Naive thymus-derived CD4-positive, alpha-beta T cell (primary cell): Measurements from ENCODE around the gene WWTR1. TPM values are rescaled to one million over a fixed set of nuclear protein-coding genes. Genes with fewer than 3 reads are reported as not detected.

Experiments used
- ATAC-seq: fragments of 150-1000 bp; cut with Tn5 transposase; 2 replicates; pipeline ENCODE4 v1.10.0; 2021; ENCODE audit warnings: mild to moderate bottlenecking, moderate library complexity
- CTCF ChIA-PET: fragments of 350-600 bp; sonication (Branson Sonifier 250); formaldehyde crosslinking; loops from one replicate; lab custom pipeline; 2021; ENCODE audit warnings: antibody characterized with exemption; lab: Charles Lee
- POLR2A ChIA-PET: fragments of 350-600 bp; sonication (Branson Sonifier 250); formaldehyde crosslinking; loops from one replicate; lab custom pipeline; 2021; ENCODE audit warnings: antibody characterized with exemption, inconsistent platforms; lab: Charles Lee
- DNase-seq, 9 donors: peaks; one replicate each; pipeline versions ENCODE4 v3.0.0 to v3.0.0-alpha.2; 2020 to 2022; ENCODE audit warnings: mixed read lengths in 1 of 9
- H3K27ac ChIP-seq: one replicate; pipeline ENCODE4 v1.7.0; 2013; ENCODE audit warnings: mild to moderate bottlenecking, low read depth, low read length, moderate library complexity
- H3K27me3 ChIP-seq, 2 donors: one replicate each; pipeline ENCODE4 v1.7.0; 2013; ENCODE audit warnings: low read length in 2 of 2, mild to moderate bottlenecking in 2 of 2, moderate library complexity in 2 of 2; ENCODE audit not compliant: control insufficient read depth in 2 of 2, insufficient read depth in 2 of 2
- H3K36me3 ChIP-seq, 3 experiments: 1 replicate in 2 of 3; 2 replicates in 1 of 3; pipeline ENCODE4 v1.7.0; 2013; ENCODE audit warnings: low read length in 3 of 3, mild to moderate bottlenecking in 3 of 3, moderate library complexity in 1 of 3; ENCODE audit not compliant: insufficient read depth in 3 of 3, control insufficient read depth in 2 of 3
- H3K4me1 ChIP-seq, 2 donors: one replicate each; pipeline ENCODE4 v1.7.0; 2013; ENCODE audit warnings: low read length in 2 of 2, mild to moderate bottlenecking in 2 of 2, moderate library complexity in 1 of 2; ENCODE audit not compliant: control insufficient read depth in 2 of 2, insufficient read depth in 2 of 2
- H3K4me3 ChIP-seq: 2 replicates; pipeline ENCODE4 v1.7.0; 2013; ENCODE audit warnings: mild to moderate bottlenecking, low read length
- H3K9me3 ChIP-seq, 3 experiments: 1 replicate in 2 of 3; 2 replicates in 1 of 3; pipeline ENCODE4 v1.7.0; 2013; ENCODE audit warnings: low read length in 3 of 3; ENCODE audit not compliant: control insufficient read depth in 2 of 3
- H3K27ac Mint-ChIP-seq, 9 donors: one replicate each; pipeline ENCODE4 v1.8.0; 2020 to 2022; ENCODE audit warnings: mixed read lengths in 9 of 9, mild to moderate bottlenecking in 8 of 9, moderate library complexity in 5 of 9, inconsistent platforms in 2 of 9
- H3K27me3 Mint-ChIP-seq, 5 donors: one replicate each; pipeline ENCODE4 v1.8.0; 2021 to 2022; ENCODE audit warnings: mixed read lengths in 5 of 5, mild to moderate bottlenecking in 1 of 5
- H3K36me3 Mint-ChIP-seq, 5 donors: one replicate each; pipeline ENCODE4 v1.8.0; 2020 to 2022; ENCODE audit warnings: mixed read lengths in 5 of 5, mild to moderate bottlenecking in 3 of 5, inconsistent platforms in 1 of 5
- H3K4me1 Mint-ChIP-seq, 7 donors: one replicate each; pipeline ENCODE4 v1.8.0; 2020 to 2022; ENCODE audit warnings: mixed read lengths in 7 of 7, mild to moderate bottlenecking in 3 of 7, inconsistent platforms in 1 of 7
- H3K4me3 Mint-ChIP-seq, 10 donors: one replicate each; pipeline ENCODE4 v1.8.0; 2020 to 2022; ENCODE audit warnings: mild to moderate bottlenecking in 10 of 10, mixed read lengths in 10 of 10, moderate library complexity in 6 of 10, inconsistent platforms in 2 of 10
- H3K9me3 Mint-ChIP-seq, 11 donors: one replicate each; pipeline ENCODE4 v1.8.0; 2020 to 2022; ENCODE audit warnings: mixed read lengths in 11 of 11, mild to moderate bottlenecking in 4 of 11, inconsistent platforms in 1 of 11, moderate library complexity in 1 of 11
- intact Hi-C, 2 donors: fragments of 100-400 bp; cut with micrococcal nuclease; formaldehyde crosslinking; loops; one replicate each; pipeline ENCODE4 v1.15.1; 2023
- polyA plus RNA-seq, 2 donors: library from polyadenylated mRNA; unstranded; fragments of 300-500 nt; fragmentation: Illumina TruSeq; gene quantifications; one replicate each; pipeline ENCODE4 v1.2.3, GENCODE V29; 2021
- total RNA-seq, 6 experiments: library from RNA in 5 of 6; stranded (reverse) in 5 of 6; gene quantifications; 1 replicate in 5 of 6; 2 replicates in 1 of 6; pipeline ENCODE4 v1.2.3 and lab custom pipeline; 2021 to 2026

Gene WWTR1
- total and polyA plus RNA-seq, 7 experiments from 2014 or later, result 0.17 to 0.56 (median 0.31) TPM; not detected in 1

DNA sequence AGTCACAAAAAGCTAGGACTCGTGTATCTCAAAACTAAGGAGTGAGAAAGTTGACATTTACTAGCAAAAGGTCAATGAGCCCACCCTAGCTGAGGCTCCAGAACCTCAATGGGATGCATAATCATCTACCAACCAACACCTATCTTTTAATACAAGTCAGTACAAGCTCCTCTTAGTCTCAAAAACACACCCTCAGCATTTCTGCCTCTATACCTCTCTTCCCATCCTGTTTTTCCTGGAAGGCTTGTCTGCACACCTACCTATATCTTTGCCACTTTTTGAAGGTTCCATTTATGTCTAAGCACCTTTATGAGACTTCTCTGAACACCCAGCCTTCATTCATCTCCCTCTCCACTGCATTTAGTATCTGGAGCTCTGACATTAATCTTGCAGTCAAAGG, 10.0 kb downstream of the WWTR1 start:
- H3K4me1 ChIP-seq, result no peaks in the 10 kb centered on the region
- no peak for DNase-seq
- peaks cover 0 to 4% (median 0%) of the 10 kb centered on the region in 11 donors for H3K9me3 Mint-ChIP-seq
- peaks cover 0 to 5% (median 0%) of the 10 kb centered on the region in 5 donors for H3K36me3 Mint-ChIP-seq
- ChIA-PET CTCF (no interaction called here), POLR2A (no interaction called here)
- H3K4me3 ChIP-seq, result no peak overlapping the region
- H3K9me3 ChIP-seq, result no peaks in the 10 kb centered on the region
- peaks cover 19 to 48% (median 28%) of the 10 kb centered on the region in 5 donors for H3K27me3 Mint-ChIP-seq
- intact Hi-C loops, result no loop called here
- no peak overlapping the region for H3K4me3 Mint-ChIP-seq
- H3K36me3 ChIP-seq, result no peaks in the 10 kb centered on the region
- H3K4me1 Mint-ChIP-seq, result no peaks in the 10 kb centered on the region
- ATAC-seq, result no peak
- no peak overlapping the region for H3K27ac ChIP-seq
- H3K27ac Mint-ChIP-seq, result no peak overlapping the region
- no peaks in the 10 kb centered on the region for H3K27me3 ChIP-seq

DNA sequence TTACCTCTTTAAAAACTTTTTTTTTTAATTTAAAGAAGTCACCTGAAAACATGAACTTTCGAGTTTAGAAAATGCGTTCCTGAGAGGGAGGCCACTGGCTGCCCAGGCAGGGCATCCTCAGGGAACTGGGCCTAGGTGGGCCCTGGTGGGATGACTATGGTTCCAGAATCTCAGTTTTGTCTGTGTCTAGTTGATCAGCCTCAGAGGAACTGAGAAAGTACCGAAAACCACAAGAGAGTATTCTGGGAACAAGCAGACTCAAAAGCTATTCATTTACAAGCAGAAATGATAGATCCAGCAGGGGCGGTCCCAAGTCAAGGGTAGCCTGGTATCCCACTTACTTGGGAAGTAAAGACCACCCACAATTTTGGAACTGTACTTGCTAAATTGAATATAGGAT, 10.5 kb downstream of the WWTR1 start:
- ATAC-seq (no peak), DNase-seq (no peak)
- Mint-ChIP-seq H3K27ac (no peak overlapping the region), H3K27me3 (peaks cover 18 to 48% (median 28%) of the 10 kb centered on the region in 5 donors), H3K9me3 (peaks cover 0 to 4% (median 0%) of the 10 kb centered on the region in 11 donors), H3K4me1 (no peaks in the 10 kb centered on the region), H3K4me3 (no peak overlapping the region), H3K36me3 (peaks cover 0 to 5% (median 0%) of the 10 kb centered on the region in 5 donors)
- Histone ChIP-seq H3K36me3 (no peaks in the 10 kb centered on the region), H3K27me3 (no peaks in the 10 kb centered on the region), H3K9me3 (no peaks in the 10 kb centered on the region), H3K27ac (no peak overlapping the region), H3K4me3 (no peak overlapping the region), H3K4me1 (no peaks in the 10 kb centered on the region)
- ChIA-PET POLR2A (no interaction called here), CTCF (no interaction called here)
- intact Hi-C loops, result no loop called here

DNA sequence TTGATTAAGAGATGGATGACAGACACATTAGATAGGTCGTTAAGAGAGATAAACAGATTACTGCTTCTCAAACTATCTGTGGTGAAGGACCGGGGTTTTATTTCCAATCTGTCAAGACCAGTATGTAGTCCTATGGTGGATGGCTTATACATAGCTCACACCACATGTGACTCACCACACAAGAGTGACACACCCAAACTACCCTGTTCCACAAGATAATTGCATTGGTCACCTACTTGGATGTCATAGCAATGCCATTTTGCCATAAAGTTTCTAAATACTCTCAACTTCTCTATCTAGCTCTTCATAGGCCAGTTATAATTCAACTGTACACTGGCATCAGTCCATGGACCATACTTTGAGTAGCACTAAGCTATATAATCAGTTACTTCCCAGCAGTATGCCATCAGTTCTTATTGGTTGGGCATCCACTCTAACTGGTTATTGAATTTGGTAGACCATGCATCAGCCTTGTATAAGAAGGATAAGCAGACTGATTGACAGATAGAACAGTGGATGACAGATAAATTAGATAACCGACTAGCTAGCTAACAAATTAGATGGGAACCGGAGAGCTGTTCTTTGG, 11.6 kb downstream of the WWTR1 start:
- Mint-ChIP-seq H3K4me1 (no peaks in the 10 kb centered on the region), H3K4me3 (no peak overlapping the region), H3K27me3 (peaks cover 15 to 45% (median 28%) of the 10 kb centered on the region in 5 donors), H3K36me3 (peaks cover 0 to 5% (median 0%) of the 10 kb centered on the region in 5 donors), H3K9me3 (peaks cover 0 to 2% (median 0%) of the 10 kb centered on the region in 11 donors), H3K27ac (no peak overlapping the region)
- Histone ChIP-seq H3K4me3 (no peak overlapping the region), H3K27ac (no peak overlapping the region), H3K27me3 (no peaks in the 10 kb centered on the region), H3K4me1 (no peaks in the 10 kb centered on the region), H3K9me3 (no peaks in the 10 kb centered on the region), H3K36me3 (no peaks in the 10 kb centered on the region)
- DNase-seq, result no peak
- POLR2A ChIA-PET, result no interaction called here
- intact Hi-C loops, result no loop called here
- ATAC-seq, result no peak
- CTCF ChIA-PET, result no interaction called here

DNA sequence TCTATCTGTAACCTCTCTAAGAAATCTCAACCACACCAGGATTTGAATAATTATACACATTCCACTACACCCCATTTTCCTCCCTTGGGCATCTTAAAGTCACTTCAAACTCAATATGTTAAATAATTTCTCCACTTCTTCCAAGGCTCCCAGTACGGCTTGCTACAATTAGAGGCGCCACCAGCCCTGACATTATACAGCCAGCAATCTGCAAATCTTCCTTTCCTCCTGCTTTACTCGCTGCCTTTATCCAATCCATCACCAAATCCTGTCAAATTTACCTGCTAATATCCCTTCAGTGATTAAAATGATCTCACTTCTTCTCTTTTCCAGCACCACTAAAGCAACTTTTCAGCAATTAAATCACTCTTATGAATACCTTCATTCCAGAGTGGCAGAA, 13.9 kb downstream of the WWTR1 start:
- no peaks in the 10 kb centered on the region for H3K4me1 Mint-ChIP-seq
- peaks cover 13 to 26% (median 15%) of the 10 kb centered on the region in 5 donors for H3K27me3 Mint-ChIP-seq
- ChIA-PET CTCF (no interaction called here), POLR2A (no interaction called here)
- DNase-seq, result no peak
- H3K9me3 Mint-ChIP-seq, result peaks cover 0 to 2% (median 0%) of the 10 kb centered on the region in 11 donors
- peaks cover 0 to 5% (median 0%) of the 10 kb centered on the region in 5 donors for H3K36me3 Mint-ChIP-seq
- H3K4me1 ChIP-seq, result no peaks in the 10 kb centered on the region
- no peak overlapping the region for H3K4me3 Mint-ChIP-seq
- ATAC-seq, result no peak
- no peak overlapping the region for H3K27ac Mint-ChIP-seq
- intact Hi-C loops, result no loop called here
- no peaks in the 10 kb centered on the region for H3K27me3 ChIP-seq
- H3K9me3 ChIP-seq, result no peaks in the 10 kb centered on the region
- no peaks in the 10 kb centered on the region for H3K36me3 ChIP-seq
- no peak overlapping the region for H3K27ac ChIP-seq
- no peak overlapping the region for H3K4me3 ChIP-seq

DNA sequence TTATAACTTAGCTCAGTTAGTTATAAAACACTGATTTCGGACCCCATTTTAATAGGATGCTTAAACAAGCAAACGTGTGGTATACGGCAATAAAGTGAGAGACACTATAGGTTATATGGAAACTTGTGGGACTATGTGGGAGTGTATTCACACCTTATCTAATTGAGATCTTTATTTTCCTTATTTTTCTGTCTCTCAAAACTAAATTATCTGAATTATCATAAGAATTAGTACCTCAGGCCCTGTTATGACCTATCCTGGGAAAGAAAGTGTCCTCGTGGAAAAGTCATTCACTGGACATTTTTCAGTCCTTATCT, 14.4 kb downstream of the WWTR1 start:
- CTCF ChIA-PET, result no interaction called here

DNA sequence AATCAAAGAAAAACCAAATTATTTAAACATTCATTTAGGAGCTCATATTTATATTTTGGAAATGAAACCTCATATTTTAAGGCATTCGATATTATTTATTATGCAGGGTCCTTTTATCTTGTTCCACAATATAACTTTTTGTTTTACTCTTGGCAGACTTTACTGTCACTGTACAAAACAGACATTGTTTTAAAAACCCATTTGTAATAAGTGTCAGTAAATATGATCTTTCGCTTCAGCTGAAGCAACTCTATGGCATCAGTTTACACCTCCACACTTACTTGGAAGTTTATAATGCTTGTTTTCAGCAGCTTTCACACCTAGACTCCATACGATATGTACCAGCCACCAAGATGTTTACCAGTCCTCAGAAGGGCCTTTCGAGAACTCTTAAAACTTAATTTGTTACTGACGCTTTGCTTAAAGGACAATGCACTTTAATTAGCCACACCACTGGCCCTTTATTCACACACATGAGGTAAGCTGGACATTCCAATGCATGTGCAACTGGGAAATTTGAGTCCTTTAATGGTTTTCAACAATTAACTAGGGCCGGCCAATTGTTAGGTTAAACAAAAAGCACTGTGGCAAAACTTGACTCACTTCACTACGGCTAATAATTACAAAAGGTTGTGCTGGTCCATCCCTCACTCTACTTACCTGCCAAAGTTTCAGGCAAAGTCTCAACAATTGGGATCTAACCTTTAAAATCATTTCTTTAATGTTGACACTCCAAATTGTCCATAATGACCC, 16.7 kb downstream of the WWTR1 start:
- CTCF ChIA-PET, result no interaction called here
- H3K36me3 Mint-ChIP-seq, result peaks cover 0 to 5% (median 0%) of the 10 kb centered on the region in 5 donors
- no peaks in the 10 kb centered on the region for H3K27me3 ChIP-seq

More for the DNA sequence above, 14.4 kb downstream of the WWTR1 start:
- H3K36me3 Mint-ChIP-seq, result peaks cover 0 to 5% (median 0%) of the 10 kb centered on the region in 5 donors
- Histone ChIP-seq H3K4me3 (no peak overlapping the region), H3K27ac (no peak overlapping the region), H3K27me3 (no peaks in the 10 kb centered on the region), H3K36me3 (no peaks in the 10 kb centered on the region), H3K9me3 (no peaks in the 10 kb centered on the region), H3K4me1 (no peaks in the 10 kb centered on the region)
- H3K27me3 Mint-ChIP-seq, result peaks cover 14 to 22% (median 16%) of the 10 kb centered on the region in 5 donors
- no peak overlapping the region for H3K27ac Mint-ChIP-seq
- ATAC-seq, result no peak
- no peaks in the 10 kb centered on the region for H3K4me1 Mint-ChIP-seq
- no peak overlapping the region for H3K4me3 Mint-ChIP-seq
- no peak for DNase-seq
- POLR2A ChIA-PET, result no interaction called here
- H3K9me3 Mint-ChIP-seq, result peaks cover 0 to 2% (median 0%) of the 10 kb centered on the region in 11 donors
- intact Hi-C loops, result no loop called here

More for the DNA sequence above, 16.7 kb downstream of the WWTR1 start:
- H3K36me3 ChIP-seq, result no peaks in the 10 kb centered on the region
- no peaks in the 10 kb centered on the region for H3K9me3 ChIP-seq
- Mint-ChIP-seq H3K27me3 (peaks cover 2 to 20% (median 15%) of the 10 kb centered on the region in 5 donors), H3K27ac (no peak overlapping the region), H3K4me1 (no peaks in the 10 kb centered on the region), H3K9me3 (peaks cover 0 to 2% (median 0%) of the 10 kb centered on the region in 11 donors), H3K4me3 (no peak overlapping the region)
- H3K4me3 ChIP-seq, result no peak overlapping the region
- ATAC-seq (no peak), DNase-seq (no peak)
- POLR2A ChIA-PET, result no interaction called here
- H3K4me1 ChIP-seq, result no peaks in the 10 kb centered on the region
- H3K27ac ChIP-seq, result no peak overlapping the region
- intact Hi-C loops, result no loop called here
